ENCODE data around the gene CEBPG.

CEBPG gene

DNA sequence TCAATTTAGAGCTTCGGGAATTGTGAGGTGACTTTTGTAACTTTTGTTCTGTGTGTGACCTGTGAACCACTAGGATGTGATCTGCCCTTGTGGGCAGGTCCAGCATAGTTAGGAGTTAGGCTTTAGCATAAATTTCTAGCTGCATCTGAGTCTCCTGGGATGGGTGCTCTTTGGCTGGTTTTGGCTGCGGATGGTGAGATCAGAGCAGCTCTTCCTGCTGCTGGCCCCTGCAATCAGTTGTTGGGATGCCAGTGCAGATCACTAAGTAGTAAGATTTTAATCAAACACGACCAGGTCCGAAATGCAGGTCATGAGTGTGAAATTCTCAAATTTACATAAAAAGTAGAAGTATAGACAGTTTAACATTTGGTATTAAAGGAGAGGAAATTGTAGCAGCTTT lies 8.5 kb downstream of the CEBPG start:
- no peak for DNase-seq (ENCODE audit: low read depth in 2 of 2)

DNA sequence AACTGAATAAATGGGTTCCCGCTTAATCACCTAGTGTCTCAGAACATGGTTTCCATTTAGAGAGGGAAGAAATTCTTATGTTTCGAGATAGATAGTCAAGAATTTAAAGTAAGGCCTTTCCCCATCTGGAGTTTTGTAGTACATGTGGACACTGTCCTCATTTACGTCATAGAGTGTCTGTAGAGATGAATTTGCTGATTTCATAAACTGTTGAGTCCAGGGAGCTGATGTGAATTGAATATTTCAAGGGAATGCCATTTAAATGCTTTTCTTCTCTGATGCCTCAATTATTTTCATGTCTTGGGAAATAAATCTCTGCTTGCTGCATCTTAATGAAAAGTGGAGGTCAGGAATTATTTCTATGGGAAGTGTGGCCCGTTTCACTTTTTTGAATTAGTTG lies 9.5 kb downstream of the CEBPG start:
- DNase-seq (ENCODE audit: low read depth in 2 of 2): no peak

DNA sequence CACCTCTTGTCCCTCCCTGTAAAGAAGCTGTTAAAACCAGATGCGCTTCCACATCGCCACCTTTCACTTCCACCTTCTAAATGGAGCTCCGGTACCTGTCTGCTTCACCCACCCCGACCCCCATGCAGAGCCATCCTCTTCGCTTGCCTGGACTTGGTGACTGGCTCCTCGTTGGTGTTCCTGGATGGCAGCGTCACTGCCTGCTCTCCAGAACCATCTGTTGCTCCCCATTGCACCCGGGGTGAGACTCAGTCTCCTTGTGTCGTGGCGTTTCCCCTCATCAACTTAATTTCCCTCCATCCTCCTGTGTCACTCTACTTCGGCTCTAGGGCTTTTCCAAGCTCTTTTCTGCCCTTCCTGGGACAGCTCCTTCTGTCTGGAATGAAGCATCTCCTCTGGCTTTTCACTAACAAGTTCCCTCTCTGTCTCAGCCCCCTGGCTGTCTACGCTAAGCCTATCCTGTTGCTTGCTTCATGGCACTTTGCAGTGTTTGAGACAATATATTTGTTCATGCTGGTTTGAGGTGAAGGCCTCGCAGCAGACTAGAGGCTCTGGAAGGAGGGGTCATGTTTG lies 10.3 kb downstream of the CEBPG start:
- DNase-seq (ENCODE audit: low read depth in 2 of 2): no peak

GRCh38 chr19:33384983-33385382 lies 11.5 kb downstream of the CEBPG start:
- DNase-seq (ENCODE audit: low read depth in 2 of 2): no peak

DNA sequence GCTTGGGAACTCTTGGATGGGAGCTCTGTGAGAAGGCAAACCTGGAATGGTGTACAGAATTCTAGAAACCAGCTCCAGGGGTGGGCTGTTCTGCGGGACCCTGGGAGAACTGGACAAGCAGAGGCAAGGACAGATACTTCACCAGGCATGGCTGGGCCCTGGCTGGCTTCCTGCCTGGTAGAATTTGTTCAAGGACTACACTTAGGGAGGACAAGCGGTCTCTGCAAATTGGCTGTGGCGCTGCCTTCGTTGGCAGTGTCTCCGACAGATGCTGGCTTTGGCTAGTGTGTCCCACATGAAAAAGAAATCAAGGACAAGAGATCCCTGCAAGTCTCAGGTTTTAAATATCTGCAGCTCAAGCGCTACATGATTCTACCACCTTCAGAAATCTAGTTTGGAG lies 12.4 kb downstream of the CEBPG start:
- DNase-seq (ENCODE audit: low read depth in 2 of 2): no peak

GRCh38 chr19:33386361-33386858 lies 12.9 kb downstream of the CEBPG start:
- DNase-seq (ENCODE audit: low read depth in 2 of 2): no peak

DNA sequence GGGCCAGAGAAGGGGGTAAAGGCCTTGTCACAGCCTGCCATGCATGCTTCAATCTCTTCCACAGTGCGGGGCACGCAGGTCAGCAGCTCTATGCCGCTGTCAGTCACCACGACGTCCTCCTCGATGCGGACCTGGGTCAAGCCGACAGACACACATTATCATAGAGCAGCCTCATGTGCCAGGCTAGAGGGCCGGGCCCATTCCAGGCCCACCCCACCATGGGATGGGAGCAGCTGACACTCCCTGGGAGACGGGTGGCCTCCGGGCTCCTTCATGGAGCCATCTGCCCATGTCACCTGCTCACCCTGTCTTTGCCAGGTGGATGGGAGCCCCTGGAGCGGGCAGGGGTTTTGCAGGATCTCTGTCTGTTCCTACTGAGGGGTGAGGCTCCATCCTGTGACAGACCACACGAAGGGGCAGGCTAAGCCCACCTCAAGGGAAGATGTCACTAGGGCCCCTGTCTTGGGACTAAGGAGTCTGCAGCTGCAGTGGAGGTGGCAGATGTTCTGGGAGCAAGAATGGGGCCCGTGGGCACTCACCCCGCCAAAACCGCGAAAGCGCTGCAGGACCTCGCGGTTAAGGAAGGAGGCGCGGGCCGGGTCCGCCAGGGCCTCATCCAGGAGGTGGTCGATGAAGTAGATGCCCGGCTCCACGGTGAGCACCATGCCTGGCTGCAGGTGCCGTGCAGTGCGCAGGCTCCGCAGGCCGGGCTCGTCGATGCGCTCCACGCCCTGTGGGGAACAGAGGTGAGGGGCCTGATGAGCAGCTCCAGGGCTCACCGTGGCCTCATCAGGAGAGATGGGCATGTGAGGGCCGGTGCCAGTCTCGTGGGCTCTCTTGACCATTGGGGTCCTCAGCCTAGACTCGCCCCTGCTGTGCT lies 14.1 kb downstream of the CEBPG start:
- DNase-seq (ENCODE audit: low read depth in 2 of 2): no peak

DNA sequence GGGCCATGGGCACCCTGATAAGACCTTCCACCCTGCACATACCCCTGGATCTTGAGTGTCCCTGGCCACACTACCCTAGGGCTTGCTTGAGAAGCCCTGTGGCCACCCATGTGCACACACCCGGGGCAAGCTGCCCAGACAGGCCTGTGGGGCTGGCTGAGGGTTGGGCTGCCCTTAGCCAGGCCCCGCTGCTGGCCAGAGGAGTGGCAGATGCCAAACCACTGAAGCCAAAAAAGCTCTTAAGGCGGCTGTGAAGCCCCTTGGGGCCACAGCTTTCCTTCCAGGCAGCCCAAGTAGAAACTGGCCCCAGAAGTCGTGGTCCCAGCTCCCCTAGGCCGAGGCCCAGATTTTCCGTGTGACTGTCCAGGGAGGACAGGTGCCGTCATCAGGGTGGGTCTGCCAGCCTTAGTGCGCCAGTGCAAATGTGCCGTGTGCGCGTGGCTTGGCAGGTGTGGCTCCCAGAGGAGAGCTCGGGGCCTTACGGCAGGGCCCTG lies 14.8 kb downstream of the CEBPG start:
- DNase-seq (ENCODE audit: low read depth in 2 of 2): no peak

DNA sequence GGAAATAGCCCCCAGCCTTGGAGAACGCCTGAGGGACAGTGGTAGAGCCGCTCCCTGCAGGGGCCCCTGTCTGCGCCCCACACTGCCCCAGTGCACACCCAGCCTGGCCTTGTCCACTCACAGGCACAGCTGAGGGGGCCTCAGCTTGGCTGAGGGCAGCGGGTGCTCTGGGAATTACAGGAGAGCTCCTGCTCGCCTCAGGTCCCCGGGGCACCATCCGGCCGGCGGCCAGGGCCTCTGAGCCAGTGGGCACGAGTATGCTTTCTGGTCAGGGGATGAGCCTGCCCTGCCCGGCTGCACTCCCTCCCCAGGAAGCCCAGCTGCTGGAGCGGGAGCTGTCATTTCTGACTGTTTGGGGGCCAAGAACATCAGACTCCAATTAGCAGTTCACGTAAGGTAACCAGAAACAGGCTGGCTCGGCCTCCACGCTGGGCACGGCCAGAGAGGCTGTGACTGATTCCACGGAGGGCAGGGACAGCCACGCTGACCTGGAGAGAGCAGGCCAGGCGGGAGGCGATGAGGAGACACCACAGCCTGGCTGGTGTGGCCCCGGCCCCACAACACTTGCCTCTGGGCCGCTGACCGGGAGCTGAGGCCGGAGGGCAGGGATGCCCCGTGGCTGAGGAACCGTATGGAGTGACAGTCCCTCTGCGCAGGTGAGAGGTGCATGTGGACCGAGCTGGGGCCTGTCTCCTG lies 15.4 kb downstream of the CEBPG start:
- DNase-seq (ENCODE audit: low read depth in 2 of 2): no peak

DNA sequence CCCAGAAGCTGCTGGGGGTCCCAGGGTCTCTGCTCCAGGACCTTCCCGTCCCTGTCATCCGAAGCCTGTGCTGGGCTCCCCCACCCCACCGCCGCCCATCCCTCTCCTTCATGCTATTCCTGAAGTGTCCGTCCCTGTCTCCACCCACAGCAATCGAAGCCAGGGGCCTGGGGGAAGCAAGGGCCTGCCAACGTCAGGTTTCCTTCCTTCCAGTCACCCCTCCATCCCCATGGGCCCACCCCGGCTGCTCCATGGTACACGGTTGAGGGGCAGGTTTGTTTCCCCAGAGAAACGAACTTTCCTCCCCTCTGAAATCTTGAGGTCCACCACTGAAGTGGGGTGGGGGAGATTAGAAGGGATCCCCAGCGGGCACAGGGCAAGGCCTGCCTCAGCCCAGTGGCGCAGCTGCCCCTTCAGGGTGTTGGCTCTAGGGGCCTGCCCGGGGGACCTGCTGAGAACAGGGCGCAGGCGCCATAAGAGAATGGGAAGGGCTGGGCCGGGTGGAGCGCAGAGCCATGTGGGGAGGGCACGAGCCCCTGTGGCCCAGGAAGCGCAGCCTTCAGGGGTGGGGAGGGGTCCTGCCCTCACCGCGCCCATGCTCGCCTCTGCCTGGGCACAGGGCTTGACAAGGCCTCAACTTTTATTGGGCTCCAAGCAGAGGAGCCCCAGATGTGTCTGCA lies 16.1 kb downstream of the CEBPG start:
- DNase-seq (ENCODE audit: low read depth in 2 of 2): no peak

- DNase-seq (ENCODE audit: low read depth in 2 of 2): no peak
These were observed 16.8 kb downstream of the CEBPG start for GRCh38 chr19:33390101-33390907.

GRCh38 chr19:33390908-33391630 lies 17.6 kb downstream of the CEBPG start:
- DNase-seq (ENCODE audit: low read depth in 2 of 2): no peak

- no peak for DNase-seq (ENCODE audit: low read depth in 2 of 2)
These were observed 18.2 kb downstream of the CEBPG start for GRCh38 chr19:33391631-33392249.

- no peak for DNase-seq (ENCODE audit: low read depth in 2 of 2)
These were observed 19.1 kb downstream of the CEBPG start for GRCh38 chr19:33392341-33393285.

GRCh38 chr19:33393286-33394005 lies 19.9 kb downstream of the CEBPG start:
- no peak for DNase-seq (ENCODE audit: low read depth in 2 of 2)

- no peak for DNase-seq (ENCODE audit: low read depth in 2 of 2)
These were observed 20.7 kb downstream of the CEBPG start for GRCh38 chr19:33394006-33394722.

Data from activated CD4-positive, alpha-beta T cell treated with anti-CD3 and anti-CD28 coated beads for 24 hours (primary cell).